Lung (tissue), 12 donors: ENCODE results near the gene KATNBL1. TPM values are rescaled to one million over a fixed set of nuclear protein-coding genes. Genes with fewer than 3 reads are reported as not detected.
A peak's percentile ranks its signal among the peaks of the same experiment; 100 is the strongest.

Experiments used
- ATAC-seq: fragments of 200-7000 bp; cut with Tn5 transposase; one replicate; pipeline ENCODE4 v1.9.1; 2020; ENCODE audit warnings: moderate number of reproducible peaks; ENCODE audit not compliant: insufficient read depth, low FRiP score
- DNase-seq, 3 donors: peaks; one replicate each; pipeline ENCODE4 v3.0.0-alpha.2; 2013 to 2017
- H3K27ac ChIP-seq, 2 donors: one replicate each; pipeline ENCODE4 v1.5.1; 2013; ENCODE audit warnings: mild to moderate bottlenecking in 2 of 2, moderate library complexity in 2 of 2, control low read depth in 1 of 2, inconsistent platforms in 1 of 2, low read depth in 1 of 2, low read length in 1 of 2
- H3K27me3 ChIP-seq, 3 donors: one replicate each; pipeline ENCODE4 v1.5.1; 2013; ENCODE audit warnings: low read length in 2 of 3; ENCODE audit not compliant: control insufficient read depth in 3 of 3, insufficient read depth in 3 of 3
- H3K36me3 ChIP-seq, 4 donors: one replicate each; pipeline ENCODE4 v1.5.1; 2013; ENCODE audit warnings: low read length in 4 of 4, mild to moderate bottlenecking in 1 of 4, moderate library complexity in 1 of 4; ENCODE audit not compliant: control insufficient read depth in 4 of 4, insufficient read depth in 4 of 4
- H3K4me1 ChIP-seq, 5 donors: one replicate each; pipeline ENCODE4 v1.5.1; 2013; ENCODE audit warnings: low read length in 5 of 5, mild to moderate bottlenecking in 2 of 5, moderate library complexity in 1 of 5; ENCODE audit not compliant: control insufficient read depth in 5 of 5, insufficient read depth in 5 of 5
- H3K4me3 ChIP-seq: one replicate; pipeline ENCODE4 v1.5.1; 2013; ENCODE audit warnings: mild to moderate bottlenecking, control low read depth, moderate library complexity
- H3K9ac ChIP-seq, 2 donors: one replicate each; pipeline ENCODE4 v1.5.1; 2013; ENCODE audit warnings: low read length in 2 of 2, control low read depth in 1 of 2; ENCODE audit not compliant: insufficient read depth in 1 of 2
- H3K9me3 ChIP-seq, 4 donors: one replicate each; pipeline ENCODE4 v1.5.1; 2013; ENCODE audit warnings: low read length in 3 of 4, mild to moderate bottlenecking in 1 of 4, moderate library complexity in 1 of 4; ENCODE audit not compliant: control insufficient read depth in 4 of 4, insufficient read depth in 3 of 4
- WGBS, 2 donors: extraction: QIAGEN DNeasy Blood & Tissue Kit; methylation state at CpG; one replicate each; pipeline ENCODE4 v1.1.7; 2013; 5-methylcytosine and 5-hydroxymethylcytosine counted together
- polyA plus RNA-seq, 2 donors: library from polyadenylated mRNA; stranded (reverse); fragments of 200-250 nt; gene quantifications; one replicate each; pipeline ENCODE4 v1.2.1, GENCODE V29; 2013
- total RNA-seq, 2 donors: library from RNA; depleted of rRNA in 1 of 2; stranded (reverse); fragments of >200 nt in 1 of 2; gene quantifications; one replicate each; pipeline ENCODE4 v1.2.1, GENCODE V29; 2014 to 2021
- TF ChIP-seq, protein P1 (sequence below): IDR thresholded peaks from 2 replicates; pipeline ENCODE4 v1.5.1; 2012; ENCODE audit warnings: mild to moderate bottlenecking; ENCODE audit errors: control extremely low read depth, extremely low read depth
- donor health status: control.
- donor health status: control.
- donor health status: Bipolar disorder and iron deficiency.
- donor health status: healthy.
- donor health status: DM: yes; HTN: yes; CAD: no.

Gene KATNBL1
- total and polyA plus RNA-seq, 4 donors, result 25.7 to 112 (median 36.9) TPM

DNA sequence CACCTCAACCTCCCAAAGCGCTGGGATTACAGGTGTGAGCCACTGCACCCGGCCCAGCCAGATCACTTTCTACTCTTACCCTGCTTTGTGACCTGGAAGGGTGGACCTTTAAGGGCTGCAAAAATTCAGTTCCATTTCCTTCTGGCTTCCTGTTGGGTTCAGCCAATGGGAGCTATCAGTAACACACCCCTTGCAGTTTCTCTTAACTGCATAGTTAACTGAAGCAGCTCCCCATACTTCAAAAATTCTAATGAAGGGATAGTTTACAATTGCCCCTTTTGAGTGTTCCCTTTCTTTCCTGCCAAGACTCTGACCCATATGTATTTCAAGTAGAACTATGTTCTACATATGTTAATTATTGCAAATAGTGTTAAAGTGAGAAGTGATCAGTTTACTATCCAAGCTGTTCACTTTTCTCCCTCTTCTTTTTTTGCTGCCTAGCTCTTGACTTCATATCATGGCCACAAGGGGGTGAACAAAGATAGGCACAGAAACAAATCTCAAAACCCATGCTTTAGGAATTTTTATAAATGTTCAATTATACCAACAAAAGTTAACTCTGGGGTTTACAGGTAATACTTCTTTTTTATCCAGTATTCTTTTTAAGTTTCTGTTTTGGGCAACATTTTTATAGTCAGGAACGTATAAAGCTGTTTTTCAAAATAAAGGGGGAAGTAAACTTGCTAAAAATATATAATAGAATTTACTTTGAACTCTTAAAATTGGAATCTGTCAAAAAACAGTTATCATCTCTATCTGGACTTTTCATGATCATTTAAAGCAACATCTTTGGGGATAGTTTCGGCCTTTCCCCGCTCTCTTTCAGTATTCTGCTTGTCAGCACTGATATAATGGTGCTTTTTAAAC lies 99.9 kb downstream of the KATNBL1 start:
- Histone ChIP-seq H3K36me3 (no peaks in the 10 kb centered on the region), H3K9me3 (no peaks in the 10 kb centered on the region), H3K4me3 (no peak overlapping the region), H3K27ac (no peak overlapping the region), H3K4me1 (no peaks in the 10 kb centered on the region), H3K27me3 (no peaks in the 10 kb centered on the region), H3K9ac (no peak overlapping the region)
- 68 to 77% methylated on average over 5 of the region's 5 CpGs for WGBS, 2 donors
- no peak for ATAC-seq
- TF ChIP-seq, protein P1, sequence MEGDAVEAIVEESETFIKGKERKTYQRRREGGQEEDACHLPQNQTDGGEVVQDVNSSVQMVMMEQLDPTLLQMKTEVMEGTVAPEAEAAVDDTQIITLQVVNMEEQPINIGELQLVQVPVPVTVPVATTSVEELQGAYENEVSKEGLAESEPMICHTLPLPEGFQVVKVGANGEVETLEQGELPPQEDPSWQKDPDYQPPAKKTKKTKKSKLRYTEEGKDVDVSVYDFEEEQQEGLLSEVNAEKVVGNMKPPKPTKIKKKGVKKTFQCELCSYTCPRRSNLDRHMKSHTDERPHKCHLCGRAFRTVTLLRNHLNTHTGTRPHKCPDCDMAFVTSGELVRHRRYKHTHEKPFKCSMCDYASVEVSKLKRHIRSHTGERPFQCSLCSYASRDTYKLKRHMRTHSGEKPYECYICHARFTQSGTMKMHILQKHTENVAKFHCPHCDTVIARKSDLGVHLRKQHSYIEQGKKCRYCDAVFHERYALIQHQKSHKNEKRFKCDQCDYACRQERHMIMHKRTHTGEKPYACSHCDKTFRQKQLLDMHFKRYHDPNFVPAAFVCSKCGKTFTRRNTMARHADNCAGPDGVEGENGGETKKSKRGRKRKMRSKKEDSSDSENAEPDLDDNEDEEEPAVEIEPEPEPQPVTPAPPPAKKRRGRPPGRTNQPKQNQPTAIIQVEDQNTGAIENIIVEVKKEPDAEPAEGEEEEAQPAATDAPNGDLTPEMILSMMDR, result no peak
- peak in 2 of 3 donors; percentile 49 to 59 for DNase-seq

DNA sequence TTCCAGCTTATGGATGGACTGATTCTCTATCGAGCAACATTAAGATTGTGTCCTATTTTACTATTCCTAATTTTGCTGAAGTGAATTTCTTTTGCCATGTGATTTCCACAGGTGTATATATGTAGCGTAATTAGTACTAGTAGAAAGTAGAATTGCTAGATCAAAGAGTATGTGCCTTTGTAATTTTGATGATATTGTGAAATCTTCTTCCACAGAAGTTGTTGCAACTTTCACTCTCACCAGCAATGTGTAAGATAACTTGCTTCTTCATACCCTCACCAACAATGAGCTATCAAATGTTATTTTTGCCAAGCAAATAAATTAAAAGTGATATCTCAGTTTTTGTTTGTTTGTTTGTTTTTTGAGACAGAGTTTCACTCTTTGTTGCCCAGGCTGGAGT lies 102.6 kb downstream of the KATNBL1 start:
- H3K4me3 ChIP-seq, result no peak overlapping the region
- DNase-seq (no peak), ATAC-seq (no peak)
- H3K27ac ChIP-seq, result no peak overlapping the region
- TF ChIP-seq, protein P1, result no peak
- 88% methylated on average over 2 of the region's 2 CpGs for WGBS, 2 donors
- peaks cover 0 to 4% (median 0%) of the 10 kb centered on the region in 5 donors for H3K4me1 ChIP-seq
- H3K36me3 ChIP-seq, result no peaks in the 10 kb centered on the region
- no peak overlapping the region for H3K9ac ChIP-seq
- peaks cover 0 to 3% (median 0%) of the 10 kb centered on the region in 4 donors for H3K9me3 ChIP-seq
- no peaks in the 10 kb centered on the region for H3K27me3 ChIP-seq

DNA sequence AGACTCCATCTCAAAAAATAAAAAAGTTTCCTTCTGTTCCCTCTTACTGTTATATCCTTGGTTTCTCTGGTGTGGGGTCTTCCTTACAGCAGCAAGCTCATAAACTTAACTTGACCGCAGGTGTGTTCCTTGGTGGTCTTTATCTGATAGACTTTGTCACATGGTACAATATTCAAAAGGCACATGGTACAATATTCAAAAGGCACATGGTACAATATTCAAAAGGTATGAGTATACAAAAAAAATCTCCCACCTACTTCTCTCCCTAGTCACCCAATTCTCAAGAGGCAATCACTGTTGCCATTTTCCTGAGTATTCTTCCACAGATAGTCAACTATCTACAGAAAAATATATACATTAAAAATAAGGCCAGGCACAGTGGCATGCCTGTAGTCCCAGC lies 103.5 kb downstream of the KATNBL1 start:
- Histone ChIP-seq H3K4me1 (peaks cover 0 to 4% (median 0%) of the 10 kb centered on the region in 5 donors), H3K9me3 (peaks cover 0 to 3% (median 0%) of the 10 kb centered on the region in 4 donors), H3K4me3 (no peak overlapping the region), H3K27me3 (no peaks in the 10 kb centered on the region), H3K9ac (no peak overlapping the region), H3K36me3 (peaks cover 0 to 2% (median 0%) of the 10 kb centered on the region in 4 donors), H3K27ac (no peak overlapping the region)
- ATAC-seq (no peak), DNase-seq (no peak)
- 97 to 98% methylated on average over 1 of the region's 1 CpG for WGBS, 2 donors
- TF ChIP-seq, protein P1, result no peak
